GDM1 (cell line): ENCODE measurements around the gene TOR3A.
"Not testable (repeated sequence)": the region's sequence is repeated elsewhere in the genome, so short reads cannot be mapped to it uniquely, and the experiment has no call there.

Experiments used
- DNase-seq: peaks from one replicate; lab custom pipeline; 2025; lab: John Stamatoyannopoulos, UW

TOR3A gene, protein sequence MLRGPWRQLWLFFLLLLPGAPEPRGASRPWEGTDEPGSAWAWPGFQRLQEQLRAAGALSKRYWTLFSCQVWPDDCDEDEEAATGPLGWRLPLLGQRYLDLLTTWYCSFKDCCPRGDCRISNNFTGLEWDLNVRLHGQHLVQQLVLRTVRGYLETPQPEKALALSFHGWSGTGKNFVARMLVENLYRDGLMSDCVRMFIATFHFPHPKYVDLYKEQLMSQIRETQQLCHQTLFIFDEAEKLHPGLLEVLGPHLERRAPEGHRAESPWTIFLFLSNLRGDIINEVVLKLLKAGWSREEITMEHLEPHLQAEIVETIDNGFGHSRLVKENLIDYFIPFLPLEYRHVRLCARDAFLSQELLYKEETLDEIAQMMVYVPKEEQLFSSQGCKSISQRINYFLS

DNA sequence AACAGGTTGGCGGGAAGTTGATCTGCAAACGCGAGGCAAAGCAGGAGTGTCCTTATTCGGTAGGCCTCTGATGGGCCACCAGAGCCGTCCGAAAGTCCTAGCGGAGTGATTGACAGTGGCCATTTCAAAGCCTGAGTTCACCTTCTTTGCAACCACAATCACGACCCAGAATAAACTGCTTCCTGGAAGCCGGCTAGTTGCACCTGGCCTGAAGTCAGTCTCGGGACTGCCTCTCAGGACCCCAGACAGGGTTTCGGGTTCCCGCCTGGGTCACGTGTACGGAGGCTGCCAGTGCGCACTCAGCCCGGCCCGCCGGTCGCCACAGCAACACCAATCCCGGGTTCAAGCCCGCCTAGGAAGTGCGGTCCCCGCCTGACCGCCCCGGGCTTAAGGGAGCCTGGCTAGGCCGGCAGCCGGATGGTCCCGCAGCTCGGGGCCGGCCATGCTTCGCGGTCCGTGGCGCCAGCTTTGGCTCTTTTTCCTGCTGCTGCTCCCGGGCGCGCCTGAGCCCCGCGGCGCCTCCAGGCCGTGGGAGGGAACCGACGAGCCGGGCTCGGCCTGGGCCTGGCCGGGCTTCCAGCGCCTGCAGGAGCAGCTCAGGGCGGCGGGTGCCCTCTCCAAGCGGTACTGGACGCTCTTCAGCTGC, at the start of gene TOR3A:
TSS of gene TOR3A (plus strand) at position 384 of the 646 bp plus-strand sequence. CDS start at position 443, 59 bp downstream.
- DNase-seq: peak; percentile 81

DNA sequence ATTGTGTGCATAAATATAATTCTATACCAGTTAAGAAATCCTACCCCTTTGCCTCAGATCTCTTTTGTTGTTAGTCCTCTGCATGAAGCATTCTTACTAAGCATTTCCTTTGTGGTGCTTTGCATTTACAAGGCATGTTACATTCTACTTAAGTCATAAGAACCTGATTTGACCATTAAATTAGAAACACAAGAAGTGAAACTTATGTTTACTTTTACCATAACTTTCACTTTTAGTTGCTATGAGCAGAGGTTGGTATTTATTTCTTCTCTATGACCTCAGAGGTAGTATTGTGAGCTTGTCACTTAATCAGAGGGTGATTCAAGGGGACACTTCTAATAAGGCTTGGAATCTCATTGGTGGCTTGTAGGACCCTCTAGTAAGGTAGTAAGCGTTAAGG, 47.1 kb upstream of the TOR3A start:
- DNase-seq: no peak

DNA sequence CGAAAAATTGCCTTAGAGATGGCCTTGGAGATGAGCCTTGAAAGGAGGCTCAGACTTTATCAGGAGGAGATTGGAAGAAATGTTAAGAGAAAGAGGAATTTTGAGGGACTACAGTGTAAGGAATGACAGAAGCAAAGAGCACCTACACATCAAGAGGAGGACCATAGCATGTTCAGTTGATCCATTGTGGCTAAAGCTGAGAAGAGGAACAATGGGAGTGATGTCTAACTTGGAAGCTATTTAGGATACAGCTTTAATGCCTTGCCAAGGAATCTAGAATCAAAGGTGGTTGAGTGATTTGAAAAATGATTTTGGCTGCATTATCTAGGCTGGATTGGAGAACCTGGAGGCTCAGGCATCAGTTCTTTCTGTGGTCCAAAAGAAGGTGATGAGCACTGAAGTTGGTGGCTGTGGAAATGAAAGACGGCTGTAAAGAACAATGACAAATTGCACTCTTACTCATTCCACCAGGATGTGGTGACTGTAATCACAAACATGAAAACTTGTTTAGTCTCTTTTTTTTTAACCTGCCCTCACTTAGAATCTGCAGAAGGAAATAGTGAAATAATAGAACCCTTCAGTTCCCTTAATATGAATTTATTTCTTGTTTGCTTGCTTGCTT, 44.9 kb upstream of the TOR3A start:
- DNase-seq: no peak

DNA sequence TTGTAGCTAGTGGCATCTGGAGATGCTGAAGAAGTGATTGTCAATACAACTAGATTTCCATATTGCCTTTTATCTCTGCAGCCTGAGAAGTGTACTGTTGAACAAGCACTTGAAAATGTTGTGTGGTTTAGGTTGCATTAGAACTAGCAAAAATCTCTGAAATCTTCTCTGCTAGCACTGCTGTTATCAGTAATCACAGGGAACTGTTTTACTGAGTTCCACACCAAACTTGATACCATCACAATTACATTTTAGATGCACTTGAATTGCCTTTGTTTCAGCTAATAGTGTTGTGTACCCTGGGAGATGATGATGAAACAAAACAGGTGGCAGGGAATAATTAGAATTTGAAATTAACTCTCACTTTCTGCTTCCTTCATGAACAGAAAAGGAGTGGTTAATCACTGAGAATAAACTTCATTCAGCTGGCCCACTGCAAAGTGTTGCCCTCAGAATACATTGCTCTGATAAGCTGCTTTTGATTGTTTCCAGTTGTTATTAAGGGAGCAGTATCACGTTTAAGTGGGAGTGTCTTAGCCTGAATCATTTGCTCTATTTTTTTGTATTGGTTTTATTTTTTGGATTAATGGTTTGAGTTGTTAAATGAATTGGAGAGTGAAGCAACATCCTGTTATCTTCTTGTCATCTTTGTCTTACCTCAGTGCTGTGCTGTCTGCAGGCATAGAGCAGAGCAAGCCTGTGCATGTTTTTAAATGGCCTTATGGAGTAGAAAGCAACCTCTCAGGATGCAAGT, 43.2 kb upstream of the TOR3A start:
- no peak for DNase-seq

DNA sequence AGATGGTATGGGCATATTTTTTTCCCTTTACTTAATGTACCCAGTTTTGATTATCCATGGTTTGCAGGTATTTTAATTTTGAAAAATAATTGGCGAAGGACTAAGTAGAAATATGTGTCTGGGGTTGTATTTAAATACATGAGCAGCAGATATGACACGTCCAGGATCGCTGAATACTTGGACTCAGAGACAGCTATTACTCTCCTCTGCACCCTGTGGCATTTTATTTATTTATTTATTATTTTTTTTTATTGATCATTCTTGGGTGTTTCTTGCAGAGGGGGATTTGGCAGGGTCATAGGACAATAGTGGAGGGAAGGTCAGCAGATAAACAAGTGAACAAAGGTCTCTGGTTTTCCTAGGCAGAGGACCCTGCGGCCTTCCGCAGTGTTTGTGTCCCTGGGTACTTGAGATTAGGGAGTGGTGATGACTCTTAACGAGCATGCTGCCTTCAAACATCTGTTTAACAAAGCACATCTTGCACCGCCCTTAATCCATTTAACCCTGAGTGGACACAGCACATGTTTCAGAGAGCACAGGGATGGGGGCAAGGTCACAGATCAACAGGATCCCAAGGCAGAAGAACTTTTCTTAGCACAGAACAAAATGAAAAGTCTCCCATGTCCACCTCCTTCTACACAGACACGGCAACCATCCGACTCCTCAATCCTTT, 42.2 kb upstream of the TOR3A start:
- not testable (repeated sequence) for DNase-seq

DNA sequence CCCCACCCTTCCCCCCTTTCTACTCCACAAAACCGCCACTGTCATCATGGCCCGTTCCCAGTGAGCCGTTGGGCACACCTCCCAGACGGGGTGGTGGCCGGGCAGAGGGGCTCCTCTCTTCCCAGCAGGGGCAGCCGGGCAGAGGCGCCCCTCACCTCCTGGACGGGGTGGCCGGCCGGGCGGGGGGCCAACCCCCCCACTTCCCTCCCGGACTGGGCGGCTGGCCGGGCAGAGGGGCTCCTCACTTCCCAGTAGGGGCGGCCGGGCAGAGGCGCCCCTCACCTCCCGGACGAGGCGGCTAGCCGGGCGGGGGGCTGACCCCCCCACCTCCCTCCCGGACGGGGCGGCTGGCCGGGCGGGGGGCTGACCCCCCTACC, 41.7 kb upstream of the TOR3A start:
- not testable (repeated sequence) for DNase-seq

DNA sequence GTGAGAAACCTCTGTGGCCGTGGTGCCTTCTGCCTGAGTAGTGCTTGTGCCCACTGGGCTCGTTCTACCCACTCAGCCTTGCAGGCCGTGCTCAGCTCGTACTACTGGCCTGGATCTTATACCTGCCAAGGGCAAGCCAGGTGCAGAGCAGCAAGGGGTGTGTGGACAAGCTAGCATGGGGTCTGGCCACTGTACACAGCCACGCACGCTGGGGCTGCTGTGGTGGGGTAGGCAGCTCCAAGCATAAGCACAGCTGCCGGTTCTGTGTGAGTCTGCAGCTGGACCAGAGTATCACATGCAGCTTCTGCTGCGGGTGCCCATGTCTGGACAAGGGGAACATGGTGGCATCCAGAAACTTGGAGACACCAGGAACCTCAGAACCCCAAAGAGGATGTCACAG, 39.8 kb upstream of the TOR3A start:
- no peak for DNase-seq

DNA sequence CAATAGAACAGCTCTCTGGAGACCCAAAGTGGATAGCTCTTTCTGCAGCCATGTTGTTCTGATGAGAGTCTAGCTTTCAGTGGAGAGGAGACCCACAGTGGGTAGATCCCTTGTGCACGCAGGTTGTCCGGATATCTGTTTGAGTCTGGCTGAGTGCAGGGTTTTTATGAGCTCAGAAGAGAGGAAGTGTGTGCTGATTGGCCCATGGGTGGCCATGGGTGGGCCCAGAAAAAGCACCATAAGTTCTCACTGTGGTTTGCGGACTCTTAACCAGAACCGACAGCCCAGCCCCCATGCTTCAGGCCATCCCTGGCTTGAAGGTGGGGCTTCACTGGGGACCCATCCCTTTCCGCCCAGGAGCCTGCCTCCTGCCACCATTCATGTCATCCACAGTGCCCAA, 39.2 kb upstream of the TOR3A start:
- no peak for DNase-seq

DNA sequence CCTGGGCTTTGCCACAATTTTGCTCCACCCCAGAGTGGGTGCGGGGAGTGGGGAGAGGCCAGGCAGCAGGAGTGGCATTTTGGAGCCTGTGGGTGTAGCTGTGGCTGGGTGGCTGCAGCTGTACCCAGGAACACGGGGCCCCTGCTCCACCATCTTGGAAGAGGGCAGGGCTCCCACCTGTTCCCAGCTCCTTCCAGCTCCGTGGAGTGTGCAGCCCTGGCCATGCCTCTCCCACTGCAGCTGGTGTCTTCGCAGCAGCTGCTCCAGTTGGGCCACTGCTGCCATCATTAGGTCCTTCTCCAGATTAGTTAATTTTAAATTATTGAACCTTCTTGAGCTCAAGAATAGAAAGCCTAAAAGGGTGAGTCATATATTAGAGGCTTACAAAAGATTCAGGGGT, 38.6 kb upstream of the TOR3A start:
- no peak for DNase-seq

DNA sequence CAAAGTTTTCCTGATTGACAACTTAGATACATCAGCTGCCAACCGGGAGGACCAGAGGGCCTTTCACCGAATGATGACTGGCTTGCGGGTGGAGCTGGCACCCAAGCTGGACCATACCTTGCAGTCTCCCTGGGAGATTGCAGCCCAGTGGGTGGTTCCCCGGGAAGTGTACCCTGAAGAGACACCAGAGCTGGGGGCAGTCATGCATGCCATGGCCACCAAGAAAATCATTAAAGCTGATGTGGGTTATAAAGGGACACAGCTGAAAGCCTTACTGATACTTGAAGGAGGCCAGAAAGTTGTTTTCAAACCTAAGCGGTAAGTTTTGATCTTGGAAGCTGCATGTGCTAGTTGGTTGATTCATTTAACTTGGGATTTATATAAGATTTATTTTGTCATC, 38.0 kb upstream of the TOR3A start:
- no peak for DNase-seq

DNA sequence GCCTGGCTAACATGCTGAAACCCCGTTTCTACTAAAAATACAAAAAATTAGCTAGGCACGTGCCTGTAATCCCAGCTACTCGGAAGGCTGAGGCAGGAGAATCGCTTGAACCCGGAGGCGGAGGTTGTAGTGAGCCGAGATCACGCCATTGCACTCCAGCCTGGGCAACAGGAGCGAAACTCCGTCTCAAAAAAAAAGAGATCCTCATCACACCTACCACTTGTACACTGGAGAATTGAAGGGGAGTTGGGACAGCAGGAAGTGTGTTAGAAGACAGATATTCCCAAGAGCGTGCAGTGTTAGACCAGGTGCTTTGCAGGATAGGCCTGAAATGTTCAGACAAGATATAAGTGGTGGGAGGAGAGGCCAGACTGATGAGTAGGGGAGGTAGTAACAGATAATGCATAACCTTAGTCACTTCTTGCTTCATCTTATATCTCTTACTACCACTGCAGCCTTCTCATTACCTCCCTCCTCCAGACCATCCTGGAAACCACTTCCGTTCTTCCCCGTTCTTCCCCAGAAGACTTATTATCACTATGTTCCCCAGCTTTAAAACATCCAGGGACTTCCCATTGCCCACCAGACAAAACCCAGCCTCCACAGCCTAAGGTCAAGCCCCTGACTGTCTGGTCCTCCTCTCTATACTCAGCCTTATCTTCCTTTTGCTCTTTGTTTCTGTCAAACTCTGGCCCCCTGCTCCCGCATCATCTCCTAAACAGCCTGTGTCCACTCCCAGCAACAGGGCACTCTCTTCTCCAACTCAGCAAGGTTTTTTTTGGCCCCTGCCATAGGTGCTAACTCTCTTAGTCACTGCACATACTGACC, 34.8 kb upstream of the TOR3A start:
- DNase-seq: no peak

DNA sequence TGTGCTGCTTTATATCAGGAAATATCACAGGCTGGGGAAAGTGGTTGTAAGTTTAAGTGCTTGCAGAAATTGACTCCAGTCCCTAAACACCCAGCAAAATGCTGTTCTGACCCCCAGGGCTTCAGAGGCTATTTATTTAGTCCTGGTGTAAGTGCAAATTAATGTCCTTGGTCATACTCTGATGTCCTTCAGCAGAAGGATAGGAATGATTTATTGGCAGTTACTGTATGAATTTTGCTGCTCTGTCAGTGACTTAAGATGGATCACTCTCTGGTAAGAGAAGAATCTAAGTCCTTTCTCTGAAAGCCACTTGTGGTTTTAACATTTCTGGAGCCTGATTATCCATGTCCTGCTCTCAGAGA, 34.3 kb upstream of the TOR3A start:
- DNase-seq: no peak

DNA sequence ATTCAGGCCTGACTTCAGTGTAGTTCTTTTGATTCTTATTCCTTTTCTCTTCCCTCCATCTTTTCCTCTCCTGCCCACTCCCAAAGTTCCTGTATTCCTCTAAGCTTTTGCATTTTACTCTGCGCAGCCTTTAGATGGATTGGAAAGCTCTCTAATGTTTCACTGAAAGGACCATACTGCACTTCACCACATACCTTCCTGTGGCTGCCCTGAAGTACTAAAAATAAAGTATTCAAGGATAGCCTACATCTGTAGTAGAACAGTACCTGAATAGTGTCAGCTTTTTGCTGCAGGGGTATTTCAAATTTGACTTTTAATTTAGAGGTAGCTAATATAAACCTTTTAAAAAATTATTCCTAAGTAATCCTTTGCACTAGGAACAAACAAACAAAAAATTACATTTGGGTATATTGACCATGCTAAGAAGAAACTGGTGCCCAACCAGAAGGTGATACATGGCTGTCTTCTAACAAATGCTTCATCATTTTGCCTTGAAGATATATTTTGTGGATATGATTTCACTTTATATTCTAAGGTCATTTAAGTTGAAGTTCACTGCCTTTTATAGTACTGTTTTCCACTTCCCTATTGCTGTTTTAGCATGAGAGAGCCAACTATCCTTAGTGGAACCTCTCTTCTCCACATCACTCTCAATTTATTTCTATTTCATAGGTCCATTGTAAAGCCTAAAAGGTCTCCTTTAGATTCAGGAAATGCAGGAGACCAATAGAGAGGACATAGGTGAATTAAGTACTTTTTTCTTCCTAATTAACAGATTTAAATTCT, 33.3 kb upstream of the TOR3A start:
- DNase-seq: no peak

DNA sequence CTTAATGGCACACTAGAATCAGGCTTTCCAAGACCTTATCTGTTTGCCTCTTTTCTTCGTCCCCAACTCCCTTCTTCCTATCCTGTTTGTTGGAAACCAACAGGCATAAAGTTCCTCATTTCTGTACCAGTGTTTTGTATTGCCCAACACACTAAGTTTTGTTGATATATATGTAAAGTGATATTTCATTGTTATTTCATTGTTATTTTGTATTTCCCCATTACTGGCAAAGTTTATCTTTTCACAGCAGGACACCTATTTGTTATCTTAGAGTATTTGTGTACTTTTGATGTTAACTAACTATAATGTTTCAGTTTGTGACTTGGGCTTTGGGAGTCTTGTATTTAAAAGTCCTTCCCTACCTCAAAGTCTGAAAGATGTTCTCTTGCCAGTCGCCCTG, 29.1 kb upstream of the TOR3A start:
- DNase-seq: no peak

DNA sequence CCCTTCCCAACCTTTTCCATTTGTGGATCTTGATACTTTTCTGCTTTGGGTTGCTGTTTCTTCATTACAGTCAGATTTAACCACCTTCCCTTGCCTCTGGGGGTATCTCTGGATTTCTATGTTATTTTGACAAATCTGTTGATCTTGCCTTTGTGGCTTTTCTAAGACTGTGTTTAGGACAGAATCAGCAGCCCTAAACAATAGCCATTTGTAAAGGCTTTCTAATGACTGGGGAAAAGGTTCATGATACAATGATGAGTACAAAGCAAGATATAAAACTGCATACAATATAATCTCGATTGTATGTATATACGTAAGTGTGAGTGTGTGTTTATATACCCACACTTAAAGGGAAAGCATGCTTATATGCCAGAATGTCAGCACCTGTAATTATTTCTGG, 28.4 kb upstream of the TOR3A start:
- no peak for DNase-seq

DNA sequence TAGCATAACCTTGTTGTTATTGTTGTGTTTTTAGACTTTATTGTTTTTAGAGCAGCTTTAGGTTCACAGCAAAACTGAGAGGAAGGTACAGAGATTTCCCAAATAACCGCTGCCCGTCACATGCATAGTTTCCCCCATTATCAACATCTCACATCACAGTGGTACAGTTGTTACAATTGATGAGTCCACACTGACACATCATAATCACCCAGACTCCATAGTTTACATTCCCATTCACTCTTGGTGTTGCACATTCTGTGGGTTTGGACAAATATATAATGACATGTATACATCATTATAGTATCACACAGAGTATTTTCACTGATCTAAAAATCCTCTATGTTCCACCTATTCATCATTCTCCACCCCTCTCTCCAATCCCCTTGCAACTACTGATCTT, 25.9 kb upstream of the TOR3A start:
- no peak for DNase-seq

DNA sequence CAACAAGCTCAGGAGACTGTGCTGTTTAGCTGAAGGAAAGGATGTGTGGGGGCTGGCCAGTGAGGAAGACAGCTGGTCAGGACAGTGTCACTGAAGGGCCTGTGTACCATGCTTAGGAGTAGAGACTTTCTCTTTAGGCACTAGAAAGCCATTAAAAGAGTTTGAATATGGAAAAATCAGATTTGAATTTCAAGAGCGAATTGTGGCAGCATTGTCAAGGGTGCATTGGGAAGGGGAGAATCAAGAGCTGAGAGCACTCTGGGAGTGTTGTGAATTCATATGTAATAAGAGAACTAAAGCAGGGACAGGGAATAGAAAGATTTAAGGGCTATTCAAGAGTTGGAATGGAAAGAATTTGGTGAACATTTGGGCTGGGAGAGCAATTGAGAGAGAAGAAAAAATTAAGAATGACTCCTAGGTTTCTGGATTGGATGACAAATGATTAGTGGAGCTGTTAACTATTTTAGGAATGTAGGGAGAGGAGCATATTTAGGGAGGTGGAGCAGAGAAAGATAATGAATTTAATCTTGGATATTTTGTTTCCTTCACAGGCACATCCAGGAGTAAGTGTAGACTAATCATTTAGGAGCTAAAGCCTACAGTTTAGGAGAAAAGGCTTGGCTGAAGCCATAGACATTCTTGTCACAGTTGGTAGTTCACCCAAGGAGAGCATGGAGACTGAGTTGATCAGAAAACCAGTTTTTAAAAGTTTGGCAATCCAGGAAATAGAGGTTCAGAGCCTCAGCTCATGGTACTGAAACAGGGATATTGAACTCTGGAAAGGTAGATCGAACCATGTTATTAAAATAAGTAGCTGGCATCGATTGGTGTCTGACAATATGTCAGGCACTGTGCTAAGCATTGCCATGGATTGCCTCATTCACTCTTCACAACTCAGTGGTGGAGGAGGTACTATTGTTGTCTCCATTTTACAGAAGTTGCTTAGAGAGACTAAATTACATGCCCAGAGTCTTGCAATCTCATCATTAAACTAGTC, 23.1 kb upstream of the TOR3A start:
- DNase-seq: no peak

DNA sequence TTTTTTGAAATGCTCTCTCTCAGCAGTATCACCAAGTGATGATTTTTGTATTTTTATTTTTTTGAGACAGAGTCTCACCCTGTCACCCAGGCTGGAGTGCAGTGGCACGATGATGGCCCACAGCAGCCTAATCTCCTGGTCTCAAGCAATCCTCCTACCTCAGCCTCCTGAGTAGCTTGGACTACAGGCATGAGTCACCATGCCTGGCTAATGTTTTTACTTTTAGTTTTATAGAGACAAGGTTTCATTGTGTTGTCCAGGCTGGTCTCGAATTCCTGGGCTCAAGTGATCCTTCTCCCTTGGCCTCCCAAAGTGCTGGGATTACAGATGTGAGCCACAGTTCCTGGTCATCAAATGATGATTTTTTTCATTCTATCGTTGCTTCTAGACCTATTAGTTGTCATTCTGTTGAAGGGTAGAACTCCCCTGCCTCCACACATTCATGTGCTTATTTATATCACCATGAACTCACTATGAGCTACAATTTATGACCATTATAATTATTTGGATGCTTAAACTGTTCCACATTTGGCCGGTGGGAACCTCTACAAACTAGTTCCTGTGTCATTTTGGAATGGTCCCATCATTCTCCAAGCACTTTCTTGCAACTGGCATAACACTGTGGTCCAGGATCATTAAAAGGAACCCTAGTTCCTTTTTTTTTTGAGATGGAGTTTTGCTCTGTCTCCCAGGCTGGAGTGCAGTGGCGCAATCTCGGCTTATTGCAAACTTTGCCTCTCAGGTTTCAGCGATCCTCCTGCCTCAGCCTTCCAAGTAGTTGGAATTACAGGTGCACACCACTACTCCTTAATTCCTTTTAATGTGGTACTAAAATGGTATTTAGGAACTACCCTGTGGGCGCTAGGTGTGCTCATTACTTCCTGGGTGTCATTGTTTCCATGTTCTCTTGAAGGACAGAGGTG, 20.2 kb upstream of the TOR3A start:
- DNase-seq: no peak
